G401 (cell line): ENCODE results near the gene PDE8B. TPM values are rescaled to one million over a fixed set of nuclear protein-coding genes. Genes with fewer than 3 reads are reported as not detected.
A peak's percentile ranks its signal among the peaks of the same experiment; 100 is the strongest.

Source experiments
- DNase-seq: peaks from one replicate; pipeline ENCODE4 v3.0.0-alpha.2; 2015; ENCODE audit warnings: low spot score
- in situ Hi-C: cut with HindIII; loops from 2 replicates; pipeline ENCODE4 v1.10.0; 2016; ENCODE audit warnings: low sequenced_read_pairs, mixed read lengths
- total RNA-seq: library from RNA; depleted of rRNA; stranded (reverse); fragments of >200 nt; shearing (Covaris generic); gene quantifications from 2 replicates; pipeline ENCODE4 v1.2.3, GENCODE V29; 2014

PDE8B gene
- total RNA-seq, 1 experiment from 2014 or later, result 5.6 TPM

DNA sequence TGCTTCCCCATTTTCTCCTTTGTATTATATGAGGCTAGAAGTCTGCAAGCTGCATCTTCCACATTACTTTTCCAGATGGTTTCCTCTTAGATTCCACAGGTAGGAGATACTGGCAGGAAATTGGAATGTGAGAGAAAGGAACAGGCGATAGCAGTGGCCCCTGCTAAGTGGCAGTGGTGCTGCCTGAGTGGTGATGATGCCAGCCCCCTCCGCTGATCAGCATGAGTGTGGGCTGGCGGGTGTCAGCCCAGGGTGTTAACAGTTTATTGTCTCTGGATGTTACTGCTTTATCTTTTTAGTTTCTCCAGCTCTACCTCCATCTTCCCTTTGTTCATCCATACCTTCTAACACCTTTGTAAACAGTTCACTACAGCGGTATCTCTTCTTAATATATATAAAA is 13.2 kb downstream of the PDE8B start:
- in situ Hi-C loops, result no loop called here
- no peak for DNase-seq

- in situ Hi-C loops, result no loop called here
- no peak for DNase-seq
Measured at GRCh38 chr5:77224672-77225355, 14.3 kb downstream of the PDE8B start.

GRCh38 chr5:77225531-77225930 is 15.1 kb downstream of the PDE8B start:
- no peak for DNase-seq
- in situ Hi-C loops, result no loop called here

DNA sequence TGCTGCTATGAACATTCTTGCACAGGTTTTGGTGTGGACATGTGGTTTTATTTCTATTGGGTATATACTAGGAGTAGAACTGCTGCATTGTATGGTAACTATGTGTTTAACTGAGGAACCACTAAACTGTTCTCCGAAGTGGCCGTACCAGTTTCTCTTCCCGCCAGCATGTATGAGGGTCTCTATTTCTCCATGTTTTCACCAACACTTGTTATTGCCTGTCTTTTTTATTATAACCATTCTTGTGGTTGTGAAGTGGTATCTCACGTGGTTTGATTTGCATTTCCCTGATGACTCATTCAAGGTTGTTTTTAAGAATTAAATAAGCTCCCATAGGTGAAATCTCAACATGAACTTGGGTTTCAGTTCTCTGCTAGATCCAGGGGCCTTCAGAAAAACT is 19.4 kb downstream of the PDE8B start:
- no peak for DNase-seq
- in situ Hi-C loops, result no loop called here

- in situ Hi-C loops, result no loop called here
- DNase-seq, result no peak
Measured at GRCh38 chr5:77230727-77231470, 20.4 kb downstream of the PDE8B start.

- in situ Hi-C loops, result no loop called here
Measured at GRCh38 chr5:77231471-77232138, 21.1 kb downstream of the PDE8B start.

DNA sequence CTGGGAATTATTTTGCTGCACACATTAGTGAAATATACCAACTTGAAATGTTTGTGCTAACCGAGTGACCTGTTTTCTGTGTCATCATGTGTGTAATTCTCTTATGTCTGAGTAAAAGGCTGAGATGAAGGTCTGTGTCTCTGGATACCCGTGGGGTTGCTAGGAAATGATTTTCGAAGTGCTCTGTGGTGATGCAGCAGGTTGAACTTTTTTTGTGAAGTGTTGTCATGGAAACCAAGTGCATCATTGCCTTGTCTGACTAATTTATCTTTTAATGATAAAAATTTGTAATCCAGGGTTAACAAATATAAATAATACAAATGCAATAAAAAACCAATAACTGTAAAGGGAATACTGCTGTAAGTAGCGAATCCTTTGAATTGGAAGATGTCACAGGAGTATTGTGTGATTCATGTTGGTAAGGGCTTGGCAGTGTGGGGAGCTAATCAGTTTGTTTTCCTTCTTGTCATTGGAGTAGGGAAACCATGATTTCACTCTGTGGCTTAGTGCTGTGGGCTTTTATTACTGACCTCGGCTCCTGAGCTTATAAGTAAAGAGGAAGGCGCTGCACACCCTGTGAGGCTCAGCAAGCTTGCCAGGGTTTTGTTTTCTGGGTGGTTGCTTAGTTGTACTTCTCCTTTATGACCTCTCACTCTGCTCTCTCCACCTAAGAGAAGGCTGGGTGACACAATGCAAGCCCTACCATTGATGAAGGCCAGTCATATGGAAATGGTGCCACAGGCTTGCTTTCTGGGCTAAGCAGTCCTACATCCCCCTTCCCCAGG is 22.3 kb downstream of the PDE8B start:
- DNase-seq, result no peak
- in situ Hi-C loops, result no loop called here

More at GRCh38 chr5:77231471-77232138, 21.1 kb downstream of the PDE8B start:
- no peak for DNase-seq

DNA sequence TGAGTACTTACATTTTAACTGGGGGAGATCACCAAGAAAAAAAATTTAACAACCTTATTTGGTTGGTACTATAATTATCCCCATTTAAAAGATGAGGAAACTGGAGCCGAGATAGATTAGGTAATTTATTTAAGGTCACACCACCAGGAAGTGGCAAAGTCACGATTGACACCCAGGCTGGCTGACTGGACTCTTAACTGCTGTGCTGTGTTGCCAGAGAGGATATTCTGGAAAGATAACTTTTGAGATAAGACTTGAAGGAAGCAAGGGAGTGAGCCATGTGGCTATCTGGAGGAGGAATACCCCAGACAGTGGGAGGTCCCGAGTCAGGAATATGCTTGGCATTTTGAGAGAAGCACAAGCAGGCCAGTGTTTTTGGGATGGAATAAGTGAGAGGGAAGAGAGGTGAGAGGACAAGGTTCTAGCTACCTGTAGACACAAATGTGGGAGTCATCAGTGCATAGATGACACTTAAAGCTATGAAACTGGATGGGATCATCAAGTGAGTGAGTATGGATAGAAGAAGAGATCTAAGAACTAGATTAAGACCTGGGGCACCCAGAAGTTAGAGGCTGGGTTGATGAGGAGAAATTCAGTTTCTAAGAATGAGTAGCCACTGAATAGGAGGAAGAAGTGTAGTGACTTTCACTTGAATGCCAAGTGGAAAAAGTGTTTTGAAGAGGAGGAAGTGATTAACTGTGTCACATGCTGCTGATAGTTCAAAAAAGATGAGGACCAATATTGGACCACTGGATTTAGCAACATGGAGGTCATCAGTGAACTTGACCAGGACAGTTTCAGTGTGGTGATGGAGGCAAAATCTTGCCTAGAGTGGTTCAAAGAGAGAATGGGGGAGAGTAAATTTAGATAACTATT is 25.6 kb downstream of the PDE8B start:
- no peak for DNase-seq
- in situ Hi-C loops, result no loop called here

DNA sequence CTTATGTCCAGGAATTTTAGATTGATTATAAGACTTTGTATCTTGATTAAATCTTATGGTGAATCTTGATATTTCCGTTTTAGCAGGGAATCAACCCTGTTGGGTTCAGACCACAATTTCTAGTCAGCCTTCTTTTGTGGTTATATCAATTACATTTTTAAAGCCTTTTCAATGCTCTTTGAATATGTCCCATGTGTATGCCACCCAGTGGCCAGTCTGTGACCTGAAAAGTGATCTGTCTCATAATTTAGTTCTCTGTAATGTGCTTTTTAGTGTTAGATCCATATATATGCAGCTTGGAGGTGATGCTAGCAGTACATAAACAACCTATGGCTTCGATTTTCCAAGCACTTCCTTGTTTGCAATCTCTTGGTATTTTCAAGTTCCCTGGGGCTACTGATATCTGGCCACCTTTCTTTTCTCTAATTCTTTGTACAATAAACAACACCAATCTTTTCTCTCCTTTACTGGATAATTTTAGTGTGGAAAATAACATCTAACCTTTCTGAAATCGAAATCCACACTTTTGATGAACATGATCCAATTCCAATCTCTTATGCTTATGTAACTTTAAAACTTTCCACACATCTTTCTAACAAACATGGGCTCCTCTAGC is 28.8 kb downstream of the PDE8B start:
- in situ Hi-C loops, result no loop called here

GRCh38 chr5:77241444-77241843 is 31.0 kb downstream of the PDE8B start:
- no peak for DNase-seq
- in situ Hi-C loops, result no loop called here

More for the DNA sequence above, 28.8 kb downstream of the PDE8B start:
- peak; percentile 14 for DNase-seq

DNA sequence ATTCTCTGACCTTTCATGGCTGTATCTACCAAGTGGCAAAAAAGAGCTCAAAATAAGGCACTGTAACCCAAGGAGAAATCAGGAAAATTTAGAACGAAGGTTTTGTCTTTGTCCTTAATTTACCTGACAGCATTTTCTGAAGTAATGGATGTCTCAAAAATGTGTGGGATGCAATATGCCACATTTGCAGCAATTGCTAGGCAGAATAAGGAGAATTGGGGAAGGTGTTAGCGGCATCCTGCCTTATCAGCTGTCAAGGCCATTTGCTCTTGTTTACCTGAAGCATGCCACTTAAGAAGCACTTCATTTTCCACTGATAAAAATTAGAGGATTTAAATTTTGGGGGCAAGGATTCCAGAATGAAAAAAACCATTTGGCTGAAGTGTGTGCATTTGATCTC is 39.0 kb downstream of the PDE8B start:
- in situ Hi-C loops, result no loop called here
- DNase-seq, result no peak

DNA sequence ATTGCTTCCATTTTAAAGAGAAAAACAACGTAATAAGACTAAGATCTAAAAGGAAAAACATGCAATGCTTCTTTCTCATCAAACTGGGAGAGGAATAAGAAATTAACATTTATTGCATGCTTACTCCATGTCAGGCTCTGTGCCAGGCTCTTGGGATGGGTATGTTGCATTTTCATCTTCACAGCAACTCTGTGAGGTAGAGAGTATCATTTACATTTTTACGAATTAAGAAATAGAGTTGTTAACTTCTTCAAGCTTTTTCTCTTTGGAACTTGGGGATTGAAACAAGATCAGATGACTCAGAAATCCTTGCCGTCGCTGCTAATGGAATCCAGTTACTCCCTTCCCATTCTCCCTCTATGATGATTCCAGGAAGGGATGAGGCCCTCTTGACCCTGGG is 39.5 kb downstream of the PDE8B start:
- in situ Hi-C loops, result no loop called here
- no peak for DNase-seq

- DNase-seq, result no peak
- in situ Hi-C loops, result no loop called here
Measured at GRCh38 chr5:77251921-77252320, 41.4 kb downstream of the PDE8B start.

DNA sequence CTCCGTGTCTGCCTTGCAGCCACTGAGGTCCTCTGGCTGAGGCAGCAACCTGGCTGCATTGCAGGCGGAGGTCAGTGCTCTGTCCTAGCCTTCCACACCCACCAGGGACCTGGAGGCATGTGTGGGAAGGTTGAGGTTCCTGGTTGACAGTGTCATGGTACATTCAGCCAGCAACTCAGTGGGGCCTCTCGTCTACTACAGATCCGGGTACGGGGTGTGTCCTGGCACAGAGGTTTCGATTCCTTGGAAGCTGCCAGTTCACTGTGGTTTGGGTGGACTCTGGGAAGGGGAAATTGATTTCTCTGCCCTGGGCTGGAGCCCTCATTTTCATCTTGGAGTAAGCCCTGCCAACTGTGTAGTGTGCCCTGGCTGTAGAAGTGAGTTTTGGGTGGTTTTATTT is 45.1 kb downstream of the PDE8B start:
- DNase-seq, result no peak
- in situ Hi-C loops, result no loop called here

- no peak for DNase-seq
- in situ Hi-C loops, result no loop called here
Measured at GRCh38 chr5:77256406-77256805, 45.9 kb downstream of the PDE8B start.

GRCh38 chr5:77258652-77259051 is 48.2 kb downstream of the PDE8B start:
- no peak for DNase-seq
- in situ Hi-C loops, result no loop called here

DNA sequence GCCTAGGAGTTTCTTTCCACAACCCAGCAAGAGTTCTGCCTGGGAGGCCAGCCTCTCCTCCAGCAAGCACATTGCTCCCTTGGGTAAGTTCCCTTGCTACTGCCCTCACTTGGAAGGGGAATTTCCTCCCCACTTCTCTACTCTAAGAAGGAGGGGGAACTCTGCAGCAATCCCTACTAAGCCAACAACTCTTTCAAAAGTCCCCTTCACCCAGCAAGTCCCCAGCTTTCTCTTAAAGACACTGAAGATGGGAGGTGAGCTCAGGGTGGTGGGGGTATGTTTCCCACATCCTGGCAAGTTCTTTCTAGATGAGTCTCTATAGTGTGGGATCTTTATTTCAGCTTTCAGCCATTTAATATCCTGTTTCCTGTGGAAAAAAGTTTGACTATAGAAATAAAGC is 49.0 kb downstream of the PDE8B start:
- in situ Hi-C loops, result no loop called here
- no peak for DNase-seq

DNA sequence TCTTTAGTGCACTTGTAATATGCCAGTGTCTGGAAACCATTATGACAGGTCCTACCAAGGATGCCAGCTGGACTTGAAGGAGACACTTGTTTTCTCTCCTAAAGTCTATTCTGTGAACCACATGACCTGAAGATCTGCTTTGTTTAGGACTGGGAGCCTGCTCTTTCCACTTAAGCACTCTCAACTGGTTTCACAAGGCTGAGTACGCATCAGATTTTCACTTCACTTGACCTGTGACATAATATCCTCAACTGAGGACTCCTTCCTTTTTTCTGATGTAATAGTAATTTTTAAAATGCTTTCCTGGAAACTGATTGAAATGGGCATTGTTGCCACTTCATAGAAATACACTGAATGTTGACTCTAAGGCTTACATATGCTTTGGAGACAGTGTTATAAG is 52.2 kb downstream of the PDE8B start:
- in situ Hi-C loops, result no loop called here
- DNase-seq, result peak; percentile 2
